NCI-H1930 (cell line): ENCODE results near the gene B3GALT4.
"Not testable (repeated sequence)": the region's sequence is repeated elsewhere in the genome, so short reads cannot be mapped to it uniquely, and the experiment has no call there.

ENCODE experiments used
- DNase-seq, 2 experiments: peaks; one replicate each; lab custom pipeline; 2025; lab: John Stamatoyannopoulos, UW

The B3GALT4 gene

DNA sequence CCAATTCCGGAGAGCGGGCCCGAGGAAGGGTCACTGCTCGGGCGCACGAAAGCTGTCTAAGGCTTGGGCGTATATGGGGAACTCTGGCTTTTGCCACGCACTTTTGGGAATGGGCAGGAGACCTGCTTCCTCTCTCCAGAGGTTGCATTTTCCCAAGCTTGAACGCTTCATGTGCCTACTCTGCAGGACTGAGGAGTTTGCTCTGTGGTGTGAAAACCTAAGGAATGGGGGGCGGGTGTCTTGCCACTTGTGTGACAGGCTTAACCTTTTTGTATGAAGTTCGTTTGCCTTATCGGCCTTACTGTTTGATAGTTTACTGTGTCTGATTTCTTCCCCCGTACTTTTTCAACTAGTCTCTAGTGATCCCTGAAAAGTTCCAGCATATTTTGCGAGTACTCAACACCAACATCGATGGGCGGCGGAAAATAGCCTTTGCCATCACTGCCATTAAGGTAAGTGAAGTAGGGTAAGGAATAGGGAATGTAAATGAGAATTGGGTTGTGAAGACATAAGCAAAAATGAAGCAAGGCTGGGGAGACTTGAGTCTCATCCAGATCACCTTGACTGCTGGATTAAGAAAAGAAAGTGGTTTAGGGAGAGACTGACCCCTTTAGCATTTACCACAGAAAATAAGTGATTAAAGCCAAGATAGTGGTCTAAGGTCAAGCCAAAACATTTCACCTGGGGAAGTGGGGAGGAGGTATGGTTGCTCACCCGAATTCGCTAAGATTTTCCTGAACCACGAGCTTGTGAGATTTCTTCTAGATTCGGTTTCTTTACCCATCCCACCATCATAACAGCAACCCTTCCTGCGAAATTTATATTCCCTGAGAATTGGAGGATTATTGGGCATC, 4.4 kb upstream of the B3GALT4 start:
- DNase-seq, result no peak

DNA sequence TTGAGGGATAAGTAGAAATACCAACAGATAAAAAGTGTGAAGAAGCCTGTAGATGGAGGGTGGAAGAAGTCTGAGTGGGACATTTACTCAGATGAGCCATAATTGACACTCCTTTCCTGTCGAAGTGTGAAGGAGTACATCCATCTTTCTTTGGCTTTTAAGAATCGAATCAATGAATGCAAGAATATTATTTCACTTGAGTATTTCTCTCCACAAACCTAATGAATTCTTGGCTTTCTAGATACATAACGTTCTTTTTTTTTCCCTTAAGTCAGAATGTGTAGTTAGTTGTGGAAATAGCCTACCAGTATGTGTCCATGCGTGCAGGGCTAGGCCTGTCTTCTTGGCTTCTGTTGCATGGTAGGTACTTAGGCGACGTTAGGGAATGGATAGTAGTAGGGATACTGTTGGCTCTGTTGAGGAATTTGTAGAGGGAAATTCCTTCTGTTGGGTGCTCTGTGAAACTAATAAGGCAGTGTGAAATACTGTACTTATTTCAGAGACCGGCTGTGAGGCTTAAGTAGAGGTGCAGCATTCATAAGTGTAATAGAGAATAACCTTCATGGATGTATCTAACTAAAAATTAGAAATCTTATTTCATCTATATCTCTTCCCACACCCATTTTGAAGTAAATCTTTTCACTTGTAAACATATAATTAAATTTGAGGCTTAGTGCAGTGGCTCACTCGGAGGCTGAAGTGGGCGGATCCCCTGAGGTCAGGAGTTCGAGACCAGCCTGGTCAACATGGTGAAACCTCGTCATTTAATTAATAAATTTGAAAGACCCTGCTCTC, 3.6 kb upstream of the B3GALT4 start:
- DNase-seq, result no peak

DNA sequence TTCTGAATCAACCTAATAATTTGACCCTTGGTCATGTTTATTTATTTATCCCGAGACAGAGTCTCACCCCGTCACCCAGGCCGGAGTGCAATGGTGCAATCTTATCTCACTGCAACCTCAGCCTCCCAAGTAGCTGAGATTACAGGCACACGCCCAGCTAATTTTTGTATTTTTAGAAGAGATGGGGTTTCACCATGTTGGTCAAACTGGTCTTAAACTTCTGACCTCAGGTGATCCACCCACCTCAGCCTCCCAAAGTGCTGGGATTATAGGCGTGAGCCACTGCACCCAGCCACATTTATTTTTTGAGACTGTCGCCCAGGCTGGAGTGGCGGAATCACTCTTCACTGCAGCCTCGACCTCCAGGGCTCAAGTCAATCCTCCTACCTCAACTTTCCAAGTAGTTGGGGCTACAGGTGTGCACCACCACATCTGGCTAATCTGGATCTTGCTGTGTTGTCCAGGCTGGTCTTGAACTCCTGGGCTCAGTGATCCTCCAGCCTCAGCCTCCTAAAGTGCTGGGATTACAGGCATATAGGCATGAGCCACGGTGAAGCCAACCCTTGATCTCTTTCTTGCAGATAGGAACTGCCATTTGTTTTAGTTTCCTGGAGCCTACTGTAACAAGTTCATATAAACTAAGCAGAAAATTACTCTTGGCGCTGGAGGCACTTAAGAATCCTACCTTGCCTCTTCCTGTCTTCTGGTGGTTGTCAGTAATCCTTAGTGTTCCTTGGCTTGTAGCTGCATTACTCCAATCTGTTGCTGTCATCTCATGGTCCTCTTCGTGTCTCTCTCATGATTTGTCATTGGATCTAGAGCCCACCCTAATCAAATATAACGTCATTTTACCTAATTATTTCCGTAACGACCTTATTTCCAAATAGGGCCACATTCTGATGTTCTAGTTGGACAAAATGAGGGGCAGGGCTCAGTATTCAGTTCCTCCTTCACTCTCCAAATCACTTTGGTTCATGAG, 2.7 kb upstream of the B3GALT4 start:
- no peak for DNase-seq

DNA sequence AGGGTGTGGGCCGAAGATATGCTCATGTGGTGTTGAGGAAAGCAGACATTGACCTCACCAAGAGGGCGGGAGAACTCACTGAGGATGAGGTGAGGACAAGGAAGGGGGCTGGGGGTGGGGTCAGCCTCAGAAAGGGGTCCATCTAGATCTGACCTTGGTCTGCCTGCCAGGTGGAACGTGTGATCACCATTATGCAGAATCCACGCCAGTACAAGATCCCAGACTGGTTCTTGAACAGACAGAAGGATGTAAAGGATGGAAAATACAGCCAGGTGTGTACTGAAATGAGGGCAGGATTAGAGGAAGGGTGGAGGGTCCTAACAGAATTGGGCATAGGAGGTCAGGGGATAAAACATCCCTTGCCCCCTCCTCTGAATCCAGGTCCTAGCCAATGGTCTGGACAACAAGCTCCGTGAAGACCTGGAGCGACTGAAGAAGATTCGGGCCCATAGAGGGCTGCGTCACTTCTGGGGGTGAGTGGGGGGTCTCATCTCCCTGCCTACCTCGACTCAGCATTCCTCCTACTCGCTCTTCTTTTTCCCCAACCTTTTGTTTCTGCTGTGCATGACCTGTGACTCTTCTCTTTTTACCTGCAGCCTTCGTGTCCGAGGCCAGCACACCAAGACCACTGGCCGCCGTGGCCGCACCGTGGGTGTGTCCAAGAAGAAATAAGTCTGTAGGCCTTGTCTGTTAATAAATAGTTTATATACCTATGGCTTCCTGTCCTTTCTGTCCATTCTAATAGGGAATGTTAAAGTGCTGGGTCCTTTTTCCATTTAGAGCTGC, 935 bp upstream of the B3GALT4 start:
- not testable (repeated sequence) for DNase-seq

DNA sequence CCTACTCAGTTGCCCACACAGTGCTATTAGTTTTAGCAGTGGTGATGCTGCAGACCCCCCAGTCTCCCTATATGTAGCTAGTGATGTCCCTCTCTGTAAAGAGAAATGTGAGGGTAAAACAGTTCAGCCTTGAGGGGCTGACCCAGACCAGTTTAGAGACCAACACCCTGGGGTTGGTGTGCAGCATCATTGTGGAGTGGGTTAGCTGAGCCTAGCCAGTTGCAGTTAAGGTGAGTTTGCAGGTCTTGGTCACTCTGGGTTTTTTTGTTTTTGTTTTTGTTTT, 401 bp upstream of the B3GALT4 start:
- DNase-seq, result no peak

DNA sequence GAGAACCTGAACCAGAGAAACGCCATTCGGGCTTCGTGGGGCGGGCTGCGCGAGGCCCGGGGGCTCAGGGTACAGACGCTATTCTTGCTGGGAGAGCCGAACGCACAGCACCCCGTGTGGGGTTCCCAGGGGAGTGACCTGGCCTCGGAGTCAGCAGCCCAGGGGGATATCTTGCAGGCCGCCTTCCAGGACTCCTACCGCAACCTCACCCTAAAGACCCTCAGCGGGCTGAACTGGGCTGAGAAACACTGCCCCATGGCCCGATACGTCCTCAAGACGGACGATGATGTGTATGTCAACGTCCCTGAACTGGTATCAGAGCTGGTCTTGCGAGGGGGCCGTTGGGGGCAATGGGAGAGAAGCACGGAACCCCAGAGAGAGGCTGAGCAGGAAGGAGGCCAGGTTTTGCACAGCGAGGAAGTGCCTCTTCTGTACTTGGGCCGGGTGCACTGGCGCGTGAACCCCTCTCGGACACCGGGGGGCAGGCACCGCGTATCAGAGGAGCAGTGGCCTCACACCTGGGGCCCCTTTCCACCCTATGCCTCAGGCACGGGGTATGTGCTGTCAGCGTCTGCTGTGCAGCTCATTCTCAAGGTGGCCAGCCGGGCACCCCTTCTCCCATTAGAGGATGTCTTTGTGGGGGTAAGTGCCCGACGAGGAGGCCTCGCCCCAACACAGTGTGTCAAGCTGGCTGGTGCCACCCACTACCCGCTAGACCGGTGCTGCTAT, 904 bp downstream of the B3GALT4 start:
- DNase-seq, result no peak

DNA sequence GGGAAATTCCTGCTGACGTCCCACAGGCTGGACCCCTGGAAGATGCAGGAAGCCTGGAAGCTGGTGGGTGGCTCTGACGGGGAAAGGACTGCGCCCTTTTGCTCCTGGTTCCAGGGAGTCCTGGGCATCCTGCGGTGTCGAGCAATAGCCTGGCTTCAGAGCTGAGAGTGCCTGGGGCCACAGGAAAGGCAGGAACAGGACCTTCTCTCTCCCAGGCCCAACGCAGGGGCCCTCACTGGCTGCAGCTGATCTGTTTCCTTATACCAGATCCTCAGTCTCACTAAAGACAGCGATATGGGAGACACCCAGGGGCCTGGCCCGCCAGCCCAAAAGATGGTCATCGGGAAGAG, 1.4 kb downstream of the B3GALT4 start:
- no peak for DNase-seq

DNA sequence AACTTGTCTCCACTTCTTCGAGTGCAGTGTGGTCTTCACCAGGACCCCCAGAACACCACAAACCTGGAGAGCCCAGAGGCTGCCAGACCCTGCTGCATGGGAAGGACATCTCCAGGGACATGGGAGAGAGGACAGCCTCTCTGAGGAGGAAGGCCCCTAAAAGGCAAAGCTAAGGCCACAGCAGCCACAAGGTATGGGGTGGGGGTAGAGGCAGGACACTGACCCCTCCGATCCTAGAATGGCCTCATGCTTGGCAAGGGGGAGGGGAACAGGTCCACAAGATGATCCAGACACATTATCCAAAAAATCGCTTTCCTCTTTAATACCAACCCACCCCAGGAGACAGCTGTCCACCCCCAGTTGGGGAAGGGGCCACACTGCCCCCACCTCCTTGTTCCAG, 1.9 kb downstream of the B3GALT4 start:
- no peak for DNase-seq

DNA sequence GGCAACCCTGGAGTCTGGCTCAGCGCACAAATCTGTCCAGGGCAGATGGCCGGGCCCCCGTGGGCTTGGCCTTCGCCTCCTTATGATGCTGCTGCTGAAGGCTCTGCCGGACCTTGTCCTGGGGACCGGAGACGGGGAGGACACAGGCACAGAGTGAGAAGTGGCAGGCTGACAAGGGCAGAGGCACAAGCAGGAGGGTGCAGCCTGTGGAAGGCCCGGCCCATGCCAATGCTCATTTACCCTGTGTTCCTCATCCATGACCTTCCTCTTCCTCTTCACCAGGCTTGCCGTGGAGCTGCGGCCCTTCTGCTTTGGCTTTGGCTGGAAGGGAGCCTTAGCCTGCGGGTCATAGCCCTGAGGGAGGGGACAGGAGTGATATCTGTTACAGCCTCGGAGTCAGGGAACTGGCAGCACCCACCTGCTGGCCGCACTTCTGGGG, 2.4 kb downstream of the B3GALT4 start:
- no peak for DNase-seq

DNA sequence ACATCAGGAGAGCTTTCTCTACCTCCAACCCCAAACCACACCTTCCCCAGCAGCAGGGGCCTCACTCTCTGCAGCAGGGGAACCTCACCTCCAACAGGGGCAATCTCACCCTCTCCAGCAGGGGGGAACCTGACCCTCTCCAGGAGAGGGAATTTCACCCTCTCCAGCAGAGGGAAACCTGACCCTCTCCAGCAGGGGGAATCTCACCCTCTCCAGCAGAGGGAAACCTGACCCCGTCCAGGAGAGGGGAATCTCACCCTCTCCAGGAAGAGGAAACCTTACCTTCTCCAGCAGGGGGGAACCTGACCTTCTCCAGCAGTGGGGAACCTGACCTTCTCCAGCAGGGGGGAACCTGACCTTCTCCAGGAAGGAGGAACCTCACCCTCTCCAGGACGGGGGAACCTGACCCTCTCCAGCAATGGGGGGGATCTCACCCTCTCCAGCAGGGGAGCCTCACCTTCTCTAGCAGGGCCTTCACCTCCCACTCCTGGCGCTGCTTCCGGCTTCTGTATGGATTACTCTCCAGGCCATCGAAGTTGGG, 3.1 kb downstream of the B3GALT4 start:
- DNase-seq, result peak; percentile 8 to 48

DNA sequence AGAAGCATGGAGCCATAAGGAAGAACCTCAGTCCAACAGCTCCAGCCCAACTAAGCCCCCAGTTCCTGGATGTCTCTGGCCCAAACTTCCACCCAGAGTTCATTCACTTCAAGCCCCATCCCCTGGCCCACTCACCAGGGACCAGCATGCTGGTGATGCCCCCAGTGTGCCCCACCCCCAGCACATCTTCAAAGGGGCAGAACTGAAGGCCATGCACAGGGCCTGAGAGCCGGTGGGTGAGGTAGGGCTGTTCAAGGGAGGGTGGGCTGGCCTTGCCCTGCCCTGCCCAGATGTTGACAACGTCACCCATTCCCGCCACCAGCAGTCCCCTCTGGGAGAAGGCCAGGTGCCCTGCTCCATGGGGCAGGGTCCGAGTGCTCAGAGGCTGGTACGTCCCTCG, 3.6 kb downstream of the B3GALT4 start:
- DNase-seq, result no peak

DNA sequence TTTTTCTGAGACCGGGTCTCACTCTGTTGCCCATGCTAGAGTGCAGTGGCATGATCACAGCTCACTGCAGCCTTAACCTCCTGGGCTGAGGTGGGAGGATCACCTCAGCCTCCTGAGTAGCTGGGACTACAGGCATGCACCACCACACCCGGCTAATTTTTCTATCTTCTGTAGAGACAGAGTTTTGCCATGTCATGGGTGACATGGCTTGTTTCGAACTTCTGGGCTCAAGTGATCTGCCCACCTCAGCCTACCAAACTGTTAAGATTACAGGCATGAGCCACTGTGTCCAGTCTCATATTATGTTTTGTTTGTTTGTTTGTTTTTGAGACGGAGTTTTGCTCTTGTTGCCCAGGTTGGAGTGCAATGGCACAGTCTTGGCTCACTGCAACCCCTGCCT, 8.3 kb downstream of the B3GALT4 start:
- not testable (repeated sequence) for DNase-seq

DNA sequence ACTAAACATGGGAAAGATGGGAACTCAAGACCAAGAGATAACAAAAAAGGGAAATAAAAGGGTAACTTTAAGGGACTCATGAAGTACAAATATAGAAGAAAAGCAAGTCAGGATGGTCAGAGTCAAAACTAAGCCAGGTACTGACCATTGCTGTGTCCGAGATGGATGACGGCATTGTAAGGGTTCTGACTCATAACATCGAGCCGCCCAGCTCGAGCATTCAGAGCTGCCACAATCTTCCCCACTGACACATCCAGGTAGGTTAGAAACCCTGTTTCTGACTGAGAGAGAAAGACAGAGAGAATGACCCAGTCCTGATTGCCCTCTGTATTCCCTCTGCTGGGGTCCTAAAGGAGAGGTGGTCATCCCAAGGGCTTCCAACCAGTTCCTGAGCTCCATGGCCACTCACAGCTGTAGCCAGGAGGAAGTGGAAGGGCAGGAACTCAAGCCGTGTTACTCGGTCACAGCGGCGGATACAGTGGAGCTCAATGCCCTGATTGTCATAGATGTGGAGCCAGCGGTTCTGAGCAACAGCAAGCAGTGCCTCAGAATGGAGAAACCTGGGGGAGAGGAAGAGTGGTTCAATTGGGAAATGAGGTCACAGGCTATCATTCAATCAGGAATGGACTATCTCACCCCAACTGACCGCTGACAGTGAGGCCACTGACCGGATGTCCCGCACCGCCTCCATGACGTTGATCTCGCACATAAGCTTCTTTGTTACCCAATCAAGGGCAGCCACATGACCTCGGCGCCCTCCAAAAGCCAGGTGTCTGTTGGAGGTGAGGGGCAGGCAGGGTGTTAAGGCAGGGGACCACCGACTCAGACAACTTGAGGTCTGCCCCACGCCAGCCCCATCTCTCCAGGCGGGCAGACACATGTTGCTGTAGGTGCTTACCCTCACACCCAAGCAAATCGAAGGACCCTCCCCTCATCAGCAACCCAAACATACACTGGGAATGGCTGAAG, 10.3 kb downstream of the B3GALT4 start:
- DNase-seq, result no peak

DNA sequence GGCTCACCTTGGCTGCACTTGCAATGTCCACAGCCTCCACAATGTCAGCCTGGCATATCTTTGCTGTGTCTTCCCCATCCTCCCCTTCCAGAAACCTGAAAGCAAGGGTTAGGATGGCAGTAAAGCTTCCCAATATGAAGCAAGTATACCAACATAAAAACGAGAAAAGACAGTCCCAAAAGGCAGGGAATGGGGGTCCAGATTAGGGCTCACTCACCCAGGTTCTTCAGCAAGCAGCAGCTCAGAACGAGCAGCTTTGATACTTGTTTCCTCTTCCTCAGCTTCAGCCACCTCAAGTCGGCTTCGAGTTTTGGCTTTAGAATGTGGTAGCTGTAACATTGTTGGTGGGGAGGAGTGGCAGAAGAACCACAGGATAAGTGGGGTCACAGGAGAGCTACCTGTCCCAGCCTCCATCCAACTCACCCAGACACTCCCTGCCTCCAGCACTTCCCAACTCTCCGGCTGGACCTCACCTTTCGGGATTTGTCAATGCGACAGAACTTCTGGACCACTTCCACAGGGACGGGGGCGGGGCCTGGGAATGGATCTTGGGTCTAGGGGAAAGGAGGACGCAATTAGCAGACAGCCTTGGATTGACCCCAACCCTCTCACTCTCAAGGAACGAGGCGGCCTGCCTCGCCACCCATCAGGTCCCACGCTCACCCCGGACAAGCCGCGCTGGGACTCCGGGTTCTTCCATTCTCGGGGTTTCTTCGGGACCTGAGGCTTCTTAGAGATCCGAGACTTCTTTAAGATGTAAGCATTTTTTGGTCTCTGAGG, 11.4 kb downstream of the B3GALT4 start:
- DNase-seq, result no peak

DNA sequence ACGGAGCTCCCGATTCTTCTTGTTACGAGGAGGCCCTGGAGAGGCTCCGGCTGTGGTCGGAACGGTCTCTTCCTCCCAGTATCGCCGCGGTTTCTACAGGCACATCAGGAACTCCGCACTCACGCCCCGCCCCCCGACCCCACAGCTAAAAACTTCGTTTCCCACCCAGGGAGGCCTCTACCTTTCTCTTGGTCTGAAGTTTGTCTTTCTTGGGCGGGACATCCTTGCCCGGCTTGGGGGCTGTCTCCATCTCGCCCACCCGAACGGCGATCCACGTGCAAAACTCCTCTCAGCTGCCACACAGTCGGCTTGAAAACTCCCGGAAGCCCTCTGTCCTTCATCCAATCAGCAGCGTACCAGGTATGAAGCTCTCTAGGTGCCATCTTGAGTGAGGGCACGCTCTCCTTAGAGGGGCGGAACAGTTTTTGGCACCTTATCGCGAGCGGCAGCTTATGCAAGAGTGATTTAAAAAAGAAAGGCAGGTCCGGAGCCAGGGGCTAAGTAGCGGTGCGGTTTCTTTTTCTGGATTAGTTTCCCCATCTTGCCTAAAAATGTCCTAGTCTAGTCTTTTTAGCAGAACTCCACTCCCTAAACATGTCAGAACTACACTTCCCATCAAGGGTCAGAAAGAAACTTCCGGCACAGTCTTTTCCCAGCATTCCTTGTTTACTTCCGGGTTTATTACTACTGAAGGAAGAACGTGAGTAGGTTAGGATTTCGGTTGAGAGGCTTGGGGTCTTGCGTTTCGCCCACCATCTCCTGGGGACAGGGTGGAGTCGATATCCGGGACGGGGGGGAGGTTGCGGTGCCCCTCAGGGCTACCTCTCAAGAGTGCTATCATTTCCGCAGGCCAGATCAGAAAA, 12.2 kb downstream of the B3GALT4 start, which contains the start of the genes PFDN6 and WDR46:
TSS of gene PFDN6 (plus strand) at position 681 of the 863 bp plus-strand sequence. CDS start 256 bp downstream, outside the sequence.
TSS of gene WDR46 (minus strand) at position 319 of the 863 bp plus-strand sequence. CDS start at position 250, 69 bp downstream.
- DNase-seq, result peak; percentile 71 to 78

DNA sequence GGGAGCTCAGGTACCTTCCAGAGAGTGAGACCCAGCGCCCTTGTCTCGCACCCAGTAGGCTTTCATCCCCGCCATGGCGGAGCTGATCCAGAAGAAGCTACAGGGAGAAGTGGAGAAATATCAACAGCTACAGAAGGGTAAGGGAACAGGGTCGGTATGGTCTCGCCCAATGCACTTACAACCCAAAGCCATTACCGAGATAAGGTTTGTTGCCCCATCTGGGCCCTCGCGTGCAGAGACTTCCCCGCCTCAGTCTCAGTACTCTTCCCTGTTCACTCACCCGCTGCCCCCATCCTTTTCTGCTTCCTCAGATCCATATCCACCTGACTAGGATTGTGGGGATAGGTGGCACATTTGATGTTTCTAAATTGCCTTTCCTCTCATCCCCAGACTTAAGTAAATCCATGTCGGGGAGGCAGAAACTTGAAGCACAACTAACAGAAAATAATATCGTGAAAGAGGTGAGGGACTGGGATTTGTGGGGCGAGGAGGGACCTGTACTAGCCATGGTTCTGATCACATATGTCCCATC, 12.9 kb downstream of the B3GALT4 start:
- DNase-seq, result no peak

DNA sequence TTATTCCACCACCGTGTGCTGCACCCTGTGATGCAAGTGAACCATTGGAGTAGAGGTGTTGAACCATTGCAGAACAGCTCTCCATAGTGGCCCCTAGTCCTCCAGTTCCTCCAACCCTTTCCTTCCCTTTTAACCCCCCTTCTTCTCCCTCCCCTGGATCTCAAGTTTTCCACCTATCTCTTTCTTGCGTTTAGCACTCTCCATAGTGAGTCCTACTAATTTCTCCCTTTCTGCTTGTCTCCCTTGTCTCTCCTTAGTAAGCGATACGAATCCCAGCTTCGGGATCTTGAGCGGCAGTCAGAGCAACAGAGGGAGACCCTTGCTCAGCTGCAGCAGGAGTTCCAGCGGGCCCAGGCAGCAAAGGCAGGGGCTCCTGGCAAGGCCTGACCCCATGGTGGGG, 13.5 kb downstream of the B3GALT4 start:
- DNase-seq, result no peak
